Heart left ventricle (tissue), 13 donors: Measurements from ENCODE around the gene AMPD2.

Experiments used
- POLR2A ChIP-seq, 2 donors: fragments of 450-650 bp; IDR thresholded peaks; one replicate each; pipeline ENCODE4 v1.6.1; 2017; ENCODE audit warnings: antibody characterized with exemption in 2 of 2, mild to moderate bottlenecking in 2 of 2, moderate library complexity in 2 of 2
- TF ChIP-seq, protein P1 (sequence below), 12 donors: fragments of 200-600 bp; sonication (generic) in 4 of 12; IDR thresholded peaks; one replicate each; pipeline versions ENCODE4 v1.5.0 to v1.8.0; 2018 to 2022; ENCODE audit warnings: antibody characterized with exemption in 12 of 12, mild to moderate bottlenecking in 5 of 12
- donor health status: ischemic (EF 13 %, LVEDD 7.1; RV severe dilation, severe dysfunction).
- donor health status: DM: no; HTN: yes; CAD: no.
- donor health status: DM: no; HTN: no; CAD: no.
- donor health status: ischemic (EF 25% LVEDD 6.9; RV normal size, moderate dysfunction).
- donor health status: ischemic (EF 25% LVEDD 5.7; RV mildly dilated, moderate dysfunction).
- donor health status: ischemic (EF 35%, LVEDD 5.7; RV mildly dilated, moderate dysfunction).
- donor health status: nonischemic (EF 11% LVEDD 7.7; RV severe dilation, severe dysfunction).
- donor health status: DM: yes; HTN: yes; CAD: no.
- donor health status: PGD.
- donor health status: ischemic (EF 29% LVEDD 5.4; RV normal size, mild dysfunction).
- donor health status: nonischemic (EF 23%, LVEDD 6.1; RV moderate dilation, normal function).

- TF ChIP-seq, protein P1, sequence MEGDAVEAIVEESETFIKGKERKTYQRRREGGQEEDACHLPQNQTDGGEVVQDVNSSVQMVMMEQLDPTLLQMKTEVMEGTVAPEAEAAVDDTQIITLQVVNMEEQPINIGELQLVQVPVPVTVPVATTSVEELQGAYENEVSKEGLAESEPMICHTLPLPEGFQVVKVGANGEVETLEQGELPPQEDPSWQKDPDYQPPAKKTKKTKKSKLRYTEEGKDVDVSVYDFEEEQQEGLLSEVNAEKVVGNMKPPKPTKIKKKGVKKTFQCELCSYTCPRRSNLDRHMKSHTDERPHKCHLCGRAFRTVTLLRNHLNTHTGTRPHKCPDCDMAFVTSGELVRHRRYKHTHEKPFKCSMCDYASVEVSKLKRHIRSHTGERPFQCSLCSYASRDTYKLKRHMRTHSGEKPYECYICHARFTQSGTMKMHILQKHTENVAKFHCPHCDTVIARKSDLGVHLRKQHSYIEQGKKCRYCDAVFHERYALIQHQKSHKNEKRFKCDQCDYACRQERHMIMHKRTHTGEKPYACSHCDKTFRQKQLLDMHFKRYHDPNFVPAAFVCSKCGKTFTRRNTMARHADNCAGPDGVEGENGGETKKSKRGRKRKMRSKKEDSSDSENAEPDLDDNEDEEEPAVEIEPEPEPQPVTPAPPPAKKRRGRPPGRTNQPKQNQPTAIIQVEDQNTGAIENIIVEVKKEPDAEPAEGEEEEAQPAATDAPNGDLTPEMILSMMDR (IDR thresholded peaks at IDR 0.05) = no peak
- no peak for TF ChIP-seq POLR2A (IDR thresholded peaks at IDR 0.05)
These were observed 1.9 kb downstream of the AMPD2 start for GRCh38 chr1:109621379-109622136.
